Measurements from ENCODE around the gene MGAT5B.

The MGAT5B gene

DNA sequence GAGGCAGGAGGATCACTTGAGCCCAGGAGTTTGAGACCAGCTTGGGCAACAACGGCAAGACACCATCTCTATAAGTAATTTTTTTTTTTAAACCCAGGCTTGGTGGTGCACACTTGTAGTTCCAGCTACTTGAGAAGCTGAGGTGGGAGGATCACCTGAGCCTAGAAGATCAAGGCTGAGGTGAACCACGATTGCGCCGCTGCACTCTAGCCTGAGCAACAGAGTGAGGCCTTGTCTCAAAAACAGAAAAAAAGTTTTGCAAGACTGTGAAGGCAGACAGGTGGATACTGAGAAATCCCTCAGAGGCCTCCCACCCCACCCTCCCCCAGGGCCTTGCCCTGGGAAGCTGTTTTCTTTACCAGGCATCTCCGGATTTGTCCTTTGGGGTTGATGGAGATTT, 125.4 kb downstream of the MGAT5B start:
- POLR2A ChIA-PET (ENCODE audit: low non-redundant PET): no interaction called here
- CTCF ChIA-PET: no interaction called here
- no peak overlapping the region for H3K27ac ChIP-seq
- DNase-seq (ENCODE audit: low spot score): no peak
- TF ChIP-seq, protein P1, sequence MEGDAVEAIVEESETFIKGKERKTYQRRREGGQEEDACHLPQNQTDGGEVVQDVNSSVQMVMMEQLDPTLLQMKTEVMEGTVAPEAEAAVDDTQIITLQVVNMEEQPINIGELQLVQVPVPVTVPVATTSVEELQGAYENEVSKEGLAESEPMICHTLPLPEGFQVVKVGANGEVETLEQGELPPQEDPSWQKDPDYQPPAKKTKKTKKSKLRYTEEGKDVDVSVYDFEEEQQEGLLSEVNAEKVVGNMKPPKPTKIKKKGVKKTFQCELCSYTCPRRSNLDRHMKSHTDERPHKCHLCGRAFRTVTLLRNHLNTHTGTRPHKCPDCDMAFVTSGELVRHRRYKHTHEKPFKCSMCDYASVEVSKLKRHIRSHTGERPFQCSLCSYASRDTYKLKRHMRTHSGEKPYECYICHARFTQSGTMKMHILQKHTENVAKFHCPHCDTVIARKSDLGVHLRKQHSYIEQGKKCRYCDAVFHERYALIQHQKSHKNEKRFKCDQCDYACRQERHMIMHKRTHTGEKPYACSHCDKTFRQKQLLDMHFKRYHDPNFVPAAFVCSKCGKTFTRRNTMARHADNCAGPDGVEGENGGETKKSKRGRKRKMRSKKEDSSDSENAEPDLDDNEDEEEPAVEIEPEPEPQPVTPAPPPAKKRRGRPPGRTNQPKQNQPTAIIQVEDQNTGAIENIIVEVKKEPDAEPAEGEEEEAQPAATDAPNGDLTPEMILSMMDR (conservative IDR thresholded peaks at IDR 0.05; ENCODE audit: low read depth): no peak

DNA sequence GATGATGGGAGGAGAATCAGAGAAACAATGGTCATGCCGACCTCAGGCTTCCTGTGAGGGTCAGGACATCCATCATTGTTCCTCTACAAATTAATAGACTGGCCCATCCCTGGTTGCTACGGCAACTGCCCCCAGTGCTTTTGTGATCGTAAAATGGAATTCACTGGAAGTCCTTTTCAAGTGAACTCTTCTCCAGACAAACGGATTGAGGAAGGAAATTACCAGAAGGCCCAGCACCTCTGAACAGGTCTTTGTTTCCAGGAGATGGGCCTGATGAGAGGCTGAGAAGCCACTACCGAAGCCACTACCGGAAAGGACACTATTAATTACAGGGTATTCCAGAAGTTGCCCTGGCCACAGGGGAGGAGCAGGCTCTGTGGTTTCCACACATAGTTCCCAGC, 126.0 kb downstream of the MGAT5B start:
- ChIA-PET CTCF (no interaction called here), POLR2A (ENCODE audit: low non-redundant PET) (no interaction called here)
- no peak overlapping the region for H3K27ac ChIP-seq
- no peak for DNase-seq (ENCODE audit: low spot score)
- TF ChIP-seq, protein P1 (conservative IDR thresholded peaks at IDR 0.05; ENCODE audit: low read depth): no peak

DNA sequence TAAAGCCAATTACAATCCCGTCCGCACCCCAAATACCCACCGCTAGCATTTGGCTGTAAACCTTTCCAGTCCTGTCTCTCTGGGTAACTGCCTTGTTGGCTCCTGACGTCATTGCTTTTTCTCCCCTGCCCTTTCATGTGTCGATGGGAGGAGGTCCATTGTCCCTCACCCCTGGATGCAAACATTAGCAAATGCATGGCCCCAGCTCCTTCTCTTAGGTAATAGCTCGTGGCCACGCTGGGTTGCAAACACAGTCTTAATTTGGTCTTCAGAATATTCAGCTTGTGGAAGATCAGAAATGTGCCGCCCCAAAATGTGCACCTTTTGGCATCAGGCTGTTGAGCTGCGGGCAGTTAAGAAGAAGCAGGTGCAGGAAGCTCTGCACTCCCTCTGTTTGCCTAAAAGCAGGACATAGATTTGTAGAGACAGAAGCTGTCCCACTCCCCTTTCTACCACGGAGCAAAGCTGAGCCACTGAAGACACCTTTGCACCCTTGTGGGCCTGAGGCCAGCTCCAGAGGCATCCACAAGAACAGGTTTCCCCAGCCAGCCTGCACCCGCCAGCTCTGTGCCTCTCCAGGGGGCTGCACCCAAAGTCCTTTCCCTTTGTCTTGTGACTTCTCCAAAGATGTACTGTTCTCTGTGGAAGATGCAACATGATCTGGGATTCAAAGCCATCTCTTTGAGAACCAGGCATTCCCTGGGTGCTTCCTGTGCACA, 127.3 kb downstream of the MGAT5B start:
- TF ChIP-seq, protein P1 (conservative IDR thresholded peaks at IDR 0.05; ENCODE audit: low read depth): no peak
- POLR2A ChIA-PET (ENCODE audit: low non-redundant PET): no interaction called here
- no peak overlapping the region for H3K27ac ChIP-seq
- CTCF ChIA-PET: interaction anchor here (0.6 kb wide), 1 partner anchor 14 kb away, joined by 3 read pairs; no protein-coding TSS in a partner anchor
- no peak for DNase-seq (ENCODE audit: low spot score)

DNA sequence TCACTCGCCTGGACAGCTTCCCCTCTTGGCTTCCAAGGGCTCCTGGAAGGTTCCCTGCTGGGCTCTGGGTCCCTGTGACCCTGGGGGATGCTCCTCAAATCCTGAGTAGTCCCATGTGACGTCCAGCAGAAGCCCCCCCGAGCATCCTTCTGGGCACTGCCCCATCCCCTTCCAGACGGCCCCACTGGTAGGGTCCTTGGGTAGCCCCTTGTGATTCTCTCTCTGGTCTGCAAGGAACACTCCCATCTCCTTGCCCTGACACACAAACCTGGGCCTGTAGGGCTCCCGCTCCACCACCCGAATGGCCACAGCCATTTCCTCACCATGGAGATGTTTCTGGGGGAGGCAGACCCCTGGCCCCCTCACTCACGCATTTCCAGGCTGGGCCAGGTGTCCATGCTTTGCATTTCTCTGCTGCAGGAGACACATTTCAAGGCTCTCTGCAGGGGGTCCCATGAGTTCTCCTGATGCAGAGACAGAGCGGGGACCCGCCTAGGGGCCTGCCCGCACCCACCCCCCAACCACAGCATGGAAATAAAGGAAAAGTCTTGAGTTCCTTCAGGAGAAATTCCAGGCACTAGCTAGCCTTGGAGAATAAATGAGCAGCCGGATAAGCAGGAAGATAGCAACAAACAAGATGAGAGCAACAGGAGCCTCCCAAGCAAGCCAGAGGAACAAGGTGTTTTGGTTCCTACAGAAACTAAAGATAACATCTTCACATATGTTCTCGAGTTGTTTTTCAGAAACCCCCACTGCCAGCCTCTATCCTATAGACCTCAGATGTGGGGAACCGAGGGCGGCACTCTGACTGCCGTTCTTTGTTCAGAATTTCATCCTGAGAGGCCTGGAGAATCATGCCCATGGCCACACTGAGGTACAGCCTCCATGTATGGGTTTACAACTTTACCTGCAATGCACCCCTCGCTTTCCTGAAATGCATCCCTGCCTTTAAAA, 128.8 kb downstream of the MGAT5B start:
- ChIA-PET CTCF (no interaction called here), POLR2A (ENCODE audit: low non-redundant PET) (no interaction called here)
- H3K27ac ChIP-seq: no peak overlapping the region
- no peak for DNase-seq (ENCODE audit: low spot score)
- TF ChIP-seq, protein P1 (conservative IDR thresholded peaks at IDR 0.05; ENCODE audit: low read depth): no peak

DNA sequence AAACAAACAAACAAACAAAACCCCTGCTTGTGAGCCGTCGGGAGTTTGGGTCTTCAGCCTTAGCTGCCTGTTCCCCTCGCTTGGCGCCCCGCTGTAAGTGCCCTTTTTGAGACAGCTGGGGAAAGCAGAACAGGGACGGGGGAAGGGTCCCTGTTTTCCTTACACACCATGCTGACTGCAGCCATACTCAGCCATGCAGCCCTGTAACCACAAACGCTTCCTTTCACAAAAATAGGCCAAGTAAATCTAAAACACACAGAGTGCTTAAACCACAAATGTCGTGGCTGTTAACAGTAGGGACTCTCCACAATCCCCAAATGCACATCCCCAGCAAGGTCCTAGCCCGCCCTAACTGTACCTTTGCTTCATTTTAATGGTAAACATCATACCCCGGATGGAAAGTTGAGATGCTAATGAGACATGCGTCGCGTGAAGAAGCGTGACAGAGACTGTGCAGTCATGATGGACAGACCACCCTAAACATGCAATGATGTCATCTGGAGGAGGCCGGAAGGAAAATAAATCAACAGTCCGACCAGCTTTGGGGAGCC, 129.9 kb downstream of the MGAT5B start:
- H3K27ac ChIP-seq: no peak overlapping the region
- TF ChIP-seq, protein P1 (conservative IDR thresholded peaks at IDR 0.05; ENCODE audit: low read depth): no peak
- POLR2A ChIA-PET (ENCODE audit: low non-redundant PET): no interaction called here
- DNase-seq (ENCODE audit: low spot score): no peak
- CTCF ChIA-PET: no interaction called here

DNA sequence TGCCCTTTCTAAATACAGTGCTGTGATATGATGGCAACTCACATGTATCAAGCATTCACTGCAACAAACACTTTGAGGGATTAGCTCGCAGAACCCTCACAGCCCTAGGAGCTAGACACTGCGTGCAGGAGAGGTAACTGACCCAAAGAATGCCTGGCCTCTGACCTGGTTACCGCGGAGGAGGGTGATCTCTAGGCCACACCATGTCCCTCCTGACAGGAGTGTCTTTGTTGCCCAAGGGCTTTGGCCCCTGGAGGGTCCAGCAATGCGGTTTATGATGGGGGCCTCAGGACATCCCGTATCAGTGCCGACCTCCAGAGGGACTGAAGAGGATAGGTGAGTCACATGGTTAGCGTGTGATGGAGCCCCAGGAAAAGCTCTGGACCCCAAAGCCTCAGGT, 130.6 kb downstream of the MGAT5B start:
- TF ChIP-seq, protein P1 (conservative IDR thresholded peaks at IDR 0.05; ENCODE audit: low read depth): no peak
- ChIA-PET POLR2A (ENCODE audit: low non-redundant PET) (no interaction called here), CTCF (no interaction called here)
- no peak overlapping the region for H3K27ac ChIP-seq
- no peak for DNase-seq (ENCODE audit: low spot score)

All from RWPE1 (cell line).